GM21723 (cell line): ENCODE measurements around the gene NCAPD2.
"Not testable (repeated sequence)": the region's sequence is repeated elsewhere in the genome, so short reads cannot be mapped to it uniquely, and the experiment has no call there.

Source experiments
- ATAC-seq: cut with Tn5 transposase; IDR thresholded peaks from one replicate; pipeline ENCODE4 v1.9.1; 2021; ENCODE audit warnings: mild to moderate bottlenecking, moderate library complexity; ENCODE audit not compliant: unreplicated experiment

The NCAPD2 gene

DNA sequence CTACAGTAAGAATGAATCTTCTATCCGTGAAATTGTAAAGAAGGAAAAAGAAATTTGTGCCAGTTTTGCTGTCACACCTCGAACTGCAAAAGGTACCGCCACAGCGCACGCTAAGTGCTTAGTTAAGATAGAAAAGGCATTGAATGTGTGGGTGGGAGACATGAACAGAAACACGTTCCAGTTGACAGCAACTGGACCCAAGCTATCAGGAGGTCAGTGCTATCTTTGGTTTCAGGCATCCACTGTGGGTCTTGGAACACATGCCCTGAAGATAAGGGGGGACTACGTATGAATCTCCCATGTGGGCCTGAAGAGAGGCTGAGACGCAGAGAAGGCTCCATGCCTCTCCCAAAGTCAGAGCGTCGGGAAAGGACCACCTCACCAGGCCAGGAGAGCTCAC lies 52.1 kb downstream of the NCAPD2 start:
- no peak for ATAC-seq

DNA sequence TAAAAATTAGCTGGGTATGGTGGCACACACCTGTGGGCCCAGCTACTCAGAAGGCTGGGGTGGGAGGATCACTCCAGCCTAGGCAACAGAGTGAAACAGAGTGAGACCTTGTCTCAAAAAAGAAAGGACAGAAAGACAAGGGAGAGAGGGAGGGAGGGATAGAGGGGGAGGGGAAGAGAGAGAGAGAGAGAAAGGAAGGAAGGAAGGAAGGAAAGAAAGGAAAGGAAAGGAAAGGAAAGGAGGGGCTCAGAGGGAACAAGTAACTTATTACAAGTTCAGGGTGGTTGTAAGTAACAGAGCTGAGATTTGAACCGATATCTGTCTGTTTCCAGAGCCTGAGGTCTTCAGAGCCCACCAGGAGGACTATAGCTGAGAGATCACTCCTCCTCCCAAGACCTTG lies 53.7 kb downstream of the NCAPD2 start:
- ATAC-seq = no peak

GRCh38 chr12:6547987-6548386 lies 54.1 kb downstream of the NCAPD2 start:
- no peak for ATAC-seq

- ATAC-seq = no peak
These were observed 54.7 kb downstream of the NCAPD2 start for GRCh38 chr12:6548556-6548955.

DNA sequence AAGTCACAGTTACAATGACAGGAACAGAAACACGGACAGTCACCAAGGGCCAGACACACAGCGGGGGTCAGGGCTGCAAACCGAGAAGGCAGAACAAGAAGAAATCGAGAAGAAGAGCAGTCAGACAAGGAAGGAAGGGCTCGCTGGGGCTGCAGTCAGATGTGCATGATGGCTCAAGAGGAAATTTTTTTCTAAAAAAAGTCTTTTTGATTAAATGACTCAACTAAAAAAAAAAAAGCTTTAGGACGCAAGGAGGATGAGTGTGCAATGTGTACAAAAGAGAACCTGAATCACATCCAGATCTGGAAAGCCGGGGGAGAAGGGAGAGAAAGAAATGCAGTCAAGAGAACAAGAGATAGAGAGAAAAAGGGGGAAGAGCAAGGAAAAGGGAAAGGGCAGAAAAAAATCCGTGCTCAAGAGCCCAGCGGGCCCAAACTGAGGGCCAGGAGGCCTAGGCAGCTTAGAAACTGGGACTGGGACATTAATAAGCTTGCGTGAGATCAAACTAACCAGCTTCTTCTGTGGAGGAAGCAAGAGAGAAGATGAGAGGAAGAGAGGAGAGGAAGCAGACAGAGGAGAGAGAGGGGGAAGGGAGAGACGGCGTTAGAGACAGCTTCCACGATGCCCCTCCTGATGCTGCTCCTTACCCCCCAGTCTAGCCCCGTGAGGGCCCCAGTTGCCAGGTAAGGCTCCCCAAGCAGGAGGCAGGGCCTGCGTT lies 55.2 kb downstream of the NCAPD2 start:
- ATAC-seq = no peak

GRCh38 chr12:6549684-6550151 lies 55.8 kb downstream of the NCAPD2 start:
- no peak for ATAC-seq

DNA sequence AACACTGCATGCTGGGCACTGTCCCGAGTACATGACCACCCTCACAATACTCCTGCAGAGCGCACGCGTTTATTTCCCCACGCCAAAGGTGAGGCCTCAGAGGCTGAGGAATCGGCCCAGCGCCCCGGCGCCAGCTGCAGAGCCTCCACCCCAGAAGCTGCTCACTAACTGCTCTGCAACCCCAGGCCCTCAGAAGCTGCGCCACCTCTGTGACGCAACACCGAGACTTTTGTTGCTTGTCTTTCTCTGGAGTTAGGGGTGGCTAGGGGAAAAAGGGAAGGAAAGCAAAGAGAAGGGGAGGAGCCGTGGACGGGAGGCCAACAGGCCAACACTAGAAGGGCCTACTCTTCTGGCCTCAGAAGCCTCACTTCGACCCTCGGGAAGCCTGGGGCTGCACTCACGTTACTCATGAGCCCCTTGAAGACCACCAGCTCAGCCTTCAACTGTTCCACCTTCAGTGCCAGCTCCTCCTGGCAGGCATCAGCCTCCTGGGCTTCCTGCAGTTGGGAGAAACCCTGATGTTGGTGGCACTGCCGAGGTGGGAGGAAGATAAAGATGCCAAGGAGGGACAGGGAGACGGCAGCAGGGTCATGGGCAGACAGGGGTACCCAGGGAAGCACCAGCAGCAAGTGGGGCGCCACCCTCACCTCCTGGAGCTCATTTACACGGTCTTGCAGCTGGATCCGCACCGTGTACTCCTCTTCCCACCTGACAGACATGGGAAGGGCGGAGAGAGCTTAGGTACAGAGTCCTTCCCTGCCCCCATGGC lies 56.6 kb downstream of the NCAPD2 start:
- ATAC-seq = no peak

- ATAC-seq = no peak
These were observed 57.2 kb downstream of the NCAPD2 start for GRCh38 chr12:6551063-6551461.

- no peak for ATAC-seq
These were observed 57.7 kb downstream of the NCAPD2 start for GRCh38 chr12:6551496-6552139.

- ATAC-seq = no peak
These were observed 58.2 kb downstream of the NCAPD2 start for GRCh38 chr12:6552140-6552551.

DNA sequence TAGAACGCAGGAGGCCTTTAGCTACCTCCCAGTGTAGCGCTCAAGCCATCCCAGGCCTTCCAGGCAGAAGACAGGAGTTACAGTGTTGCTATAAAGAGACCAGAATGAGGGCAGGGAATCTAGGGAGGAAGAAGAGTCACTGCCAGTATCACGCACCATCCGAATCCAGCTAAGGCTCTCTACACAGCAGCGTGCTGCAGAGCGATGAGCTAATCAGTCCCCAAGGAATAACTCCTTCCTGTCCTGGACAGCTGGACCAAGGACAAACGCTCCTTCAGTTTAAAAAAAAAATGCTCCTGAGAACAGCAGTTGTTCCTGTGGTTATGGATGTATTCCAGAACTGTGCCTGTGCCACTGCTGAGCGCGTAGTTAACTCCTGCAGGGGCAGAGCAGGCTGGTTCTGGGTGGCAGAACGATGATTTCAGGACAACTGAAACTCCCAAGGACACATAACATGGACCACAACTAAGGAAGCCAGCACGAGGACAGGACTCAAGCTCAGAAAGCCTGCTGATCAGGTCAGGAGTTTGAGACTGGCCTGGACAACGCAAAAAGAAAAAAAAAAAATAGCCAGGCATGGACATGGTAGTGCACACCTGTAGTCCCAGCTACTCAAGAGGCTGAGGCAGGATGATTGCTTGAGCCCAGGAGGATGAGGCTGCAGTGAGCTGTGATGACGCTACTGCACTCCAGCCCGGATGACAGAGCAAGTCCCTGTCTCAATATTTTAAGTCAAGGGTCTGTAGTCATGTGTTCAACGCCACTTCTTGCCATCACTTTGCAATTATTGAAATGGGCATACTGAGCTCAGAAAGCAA lies 59.4 kb downstream of the NCAPD2 start:
- no peak for ATAC-seq

DNA sequence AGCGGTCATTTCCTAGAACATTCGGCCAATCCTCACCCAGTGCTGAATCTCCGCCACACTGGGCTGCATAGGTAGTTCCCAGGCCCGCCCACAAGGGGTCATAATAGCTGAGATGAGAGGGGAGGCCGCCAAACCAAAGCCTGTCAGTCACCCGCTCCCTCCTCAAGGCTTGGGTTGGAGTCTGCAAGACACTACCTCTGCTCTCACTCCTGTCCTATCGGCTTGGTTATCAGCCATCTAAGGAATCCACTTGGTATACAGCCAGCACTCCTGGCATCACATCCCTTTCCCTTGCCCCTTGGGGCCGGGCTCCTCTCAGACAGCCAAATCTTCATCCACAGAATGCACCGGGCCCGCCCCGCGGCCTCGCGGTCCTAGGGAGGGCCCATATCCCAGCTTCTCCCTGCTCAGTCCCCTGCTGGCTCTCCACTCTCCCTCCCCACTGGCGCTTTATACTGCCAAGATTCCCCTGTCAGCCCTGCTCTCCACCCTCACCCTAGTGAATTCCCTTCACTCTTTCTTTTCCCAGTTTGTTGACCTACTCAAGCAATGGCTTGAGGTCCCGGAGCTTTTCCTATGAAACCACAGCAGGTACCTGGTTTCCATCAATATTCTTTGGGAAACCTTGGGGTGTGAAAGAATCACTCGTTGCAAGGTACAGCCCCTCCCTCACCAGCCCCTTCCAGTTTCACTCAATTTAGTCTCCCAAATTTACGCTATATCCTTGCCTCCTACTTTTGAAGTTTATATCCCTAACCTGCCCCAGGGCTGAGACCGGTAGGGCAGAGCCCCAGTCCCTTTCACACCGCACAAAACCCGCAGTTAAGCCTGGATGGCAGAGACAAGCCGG lies 60.5 kb downstream of the NCAPD2 start:
- peak; percentile 48 for ATAC-seq

DNA sequence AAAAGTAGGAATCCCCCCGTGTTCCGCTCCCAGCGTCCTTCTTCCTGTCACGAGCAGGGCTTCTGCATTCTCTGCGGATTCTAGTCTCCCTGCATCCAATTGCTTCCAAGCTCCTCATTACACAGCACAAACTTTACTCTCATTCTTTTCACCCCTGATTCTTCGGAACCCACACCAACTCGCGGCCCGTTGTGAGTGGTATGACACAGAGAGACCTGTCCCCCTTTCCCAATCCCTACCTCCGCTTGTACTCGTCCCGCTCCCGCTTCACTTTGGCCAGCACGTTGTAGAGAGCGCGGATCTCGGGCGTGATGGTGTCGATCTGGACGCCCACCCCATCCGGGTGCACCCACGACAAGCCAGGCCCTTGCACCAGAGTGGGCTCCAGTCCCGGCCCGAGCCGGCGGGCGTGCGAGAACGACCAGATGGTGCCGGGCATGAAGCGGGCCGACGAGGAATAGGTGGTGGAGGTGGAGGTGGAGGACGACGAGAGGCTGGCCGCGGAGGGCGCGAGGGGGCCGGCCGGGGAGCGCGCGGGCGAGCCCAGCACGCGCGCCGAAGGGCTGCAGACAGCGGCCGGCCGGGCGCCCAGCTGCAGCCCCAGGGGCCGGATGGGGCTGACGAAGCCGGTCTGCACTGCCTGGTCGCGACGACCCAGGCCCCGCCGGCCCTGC lies 61.3 kb downstream of the NCAPD2 start:
- ATAC-seq = peak; percentile 15

DNA sequence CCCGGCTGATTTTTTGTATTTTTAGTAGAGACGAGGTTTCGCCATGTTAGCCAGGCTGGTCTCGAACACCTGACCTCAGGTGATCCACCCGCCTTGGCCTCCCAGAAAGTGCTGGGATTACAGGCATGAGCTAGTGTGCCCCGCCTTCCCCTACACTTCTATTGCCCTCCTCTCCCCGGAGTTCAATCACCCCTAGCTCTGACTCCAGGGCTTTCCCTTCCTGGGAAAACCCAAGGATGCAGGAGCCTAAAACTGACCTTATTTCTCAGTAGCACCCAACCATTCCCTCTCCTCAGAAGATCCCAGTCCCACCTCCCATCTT lies 62.6 kb downstream of the NCAPD2 start:
- ATAC-seq = not testable (repeated sequence)

GRCh38 chr12:6556857-6557256 lies 63.0 kb downstream of the NCAPD2 start:
- no peak for ATAC-seq

- ATAC-seq = not testable (repeated sequence)
These were observed 64.3 kb downstream of the NCAPD2 start for GRCh38 chr12:6558014-6558760.

GRCh38 chr12:6559500-6559899 lies 65.6 kb downstream of the NCAPD2 start:
- ATAC-seq = no peak

DNA sequence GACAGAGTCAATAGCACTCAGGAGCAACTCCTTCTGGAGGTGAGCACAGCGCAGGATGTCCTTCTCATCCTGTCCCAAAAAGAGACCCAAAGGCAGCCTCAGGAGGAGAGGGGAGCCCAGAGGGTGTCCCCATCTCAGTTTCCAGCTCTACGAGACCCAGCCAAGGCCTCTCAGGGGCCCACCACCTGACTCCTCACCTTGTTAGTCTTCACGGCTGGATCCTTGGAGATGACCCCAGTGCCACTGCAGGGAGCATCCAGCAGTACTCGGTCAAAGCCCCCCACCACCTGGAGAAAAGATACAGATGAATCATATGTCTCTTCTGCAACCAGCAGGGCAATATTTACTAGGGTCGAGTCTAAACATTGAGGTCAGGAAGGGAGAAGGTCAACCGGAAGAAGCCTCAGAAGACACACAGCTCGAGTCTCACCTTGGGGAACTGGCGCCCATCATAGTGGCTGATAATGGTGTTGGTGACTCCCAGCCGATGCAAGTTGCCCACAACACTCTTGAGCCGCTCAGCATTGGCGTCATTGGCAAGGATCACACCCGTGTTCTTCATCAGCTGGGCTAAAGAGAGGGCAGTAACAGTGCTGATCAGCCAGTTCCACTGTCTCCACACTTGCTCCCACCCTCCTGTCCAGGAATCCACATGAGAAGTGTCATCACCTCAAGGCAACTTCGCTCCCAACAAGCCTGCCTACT lies 66.8 kb downstream of the NCAPD2 start:
- ATAC-seq = no peak
